ENCODE measurements around the gene FOXN1. TPM values are rescaled to one million over a fixed set of nuclear protein-coding genes. Genes with fewer than 3 reads are reported as not detected.
"Not testable (repeated sequence)": the region's sequence is repeated elsewhere in the genome, so short reads cannot be mapped to it uniquely, and the experiment has no call there.

FOXN1 gene
- total RNA-seq, 2 experiments from 2014 or later, result not detected

- intact Hi-C loops (cut with micrococcal nuclease), result no loop called here
Measured at GRCh38 chr17:28573966-28574480, 67.9 kb downstream of the FOXN1 start.

GRCh38 chr17:28574526-28574925 lies 68.4 kb downstream of the FOXN1 start:
- ChIA-PET POLR2A (interaction anchor here (1.3 to 1.6 kb wide), 2 partner anchors 16 to 38 kb away, joined by 3 to 5 read pairs; no protein-coding TSS in a partner anchor), CTCF (interaction anchor here (0.7 to 1.7 kb wide), 2 partner anchors 11 to 24 kb away, joined by 3 to 4 read pairs; no protein-coding TSS in a partner anchor)
- no peaks in the 10 kb centered on the region for H3K27me3 Mint-ChIP-seq
- DNase-seq (no peak), ATAC-seq (no peak)
- peaks cover 43% of the 10 kb centered on the region for H3K4me1 Mint-ChIP-seq (ENCODE audit: low read depth)
- no peak overlapping the region for H3K27ac Mint-ChIP-seq
- no peaks in the 10 kb centered on the region for H3K9me3 Mint-ChIP-seq
- TF ChIP-seq, protein P1, sequence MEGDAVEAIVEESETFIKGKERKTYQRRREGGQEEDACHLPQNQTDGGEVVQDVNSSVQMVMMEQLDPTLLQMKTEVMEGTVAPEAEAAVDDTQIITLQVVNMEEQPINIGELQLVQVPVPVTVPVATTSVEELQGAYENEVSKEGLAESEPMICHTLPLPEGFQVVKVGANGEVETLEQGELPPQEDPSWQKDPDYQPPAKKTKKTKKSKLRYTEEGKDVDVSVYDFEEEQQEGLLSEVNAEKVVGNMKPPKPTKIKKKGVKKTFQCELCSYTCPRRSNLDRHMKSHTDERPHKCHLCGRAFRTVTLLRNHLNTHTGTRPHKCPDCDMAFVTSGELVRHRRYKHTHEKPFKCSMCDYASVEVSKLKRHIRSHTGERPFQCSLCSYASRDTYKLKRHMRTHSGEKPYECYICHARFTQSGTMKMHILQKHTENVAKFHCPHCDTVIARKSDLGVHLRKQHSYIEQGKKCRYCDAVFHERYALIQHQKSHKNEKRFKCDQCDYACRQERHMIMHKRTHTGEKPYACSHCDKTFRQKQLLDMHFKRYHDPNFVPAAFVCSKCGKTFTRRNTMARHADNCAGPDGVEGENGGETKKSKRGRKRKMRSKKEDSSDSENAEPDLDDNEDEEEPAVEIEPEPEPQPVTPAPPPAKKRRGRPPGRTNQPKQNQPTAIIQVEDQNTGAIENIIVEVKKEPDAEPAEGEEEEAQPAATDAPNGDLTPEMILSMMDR (IDR thresholded peaks at IDR 0.05), result no peak
- intact Hi-C loops (cut with micrococcal nuclease), result no loop called here
- peaks cover 56% of the 10 kb centered on the region for H3K36me3 Mint-ChIP-seq (ENCODE audit: low read depth)
- H3K4me3 Mint-ChIP-seq, result peak overlapping the region; percentile 10

More at GRCh38 chr17:28573966-28574480, 67.9 kb downstream of the FOXN1 start:
- Mint-ChIP-seq H3K4me3 (no peak overlapping the region), H3K27ac (no peak overlapping the region), H3K36me3 (ENCODE audit: low read depth) (peaks cover 53% of the 10 kb centered on the region), H3K9me3 (no peaks in the 10 kb centered on the region), H3K4me1 (ENCODE audit: low read depth) (peaks cover 41% of the 10 kb centered on the region), H3K27me3 (no peaks in the 10 kb centered on the region)
- CTCF ChIA-PET, result interaction anchor here (1.8 kb wide), 1 partner anchor 34 kb away, joined by 4 read pairs; no protein-coding TSS in a partner anchor
- TF ChIP-seq, protein P1 (IDR thresholded peaks at IDR 0.05), result peak; percentile 7
- DNase-seq (no peak), ATAC-seq (no peak)
- POLR2A ChIA-PET, result interaction anchor here (1.3 kb wide), 1 partner anchor 37 kb away, joined by 3 read pairs; no protein-coding TSS in a partner anchor

DNA sequence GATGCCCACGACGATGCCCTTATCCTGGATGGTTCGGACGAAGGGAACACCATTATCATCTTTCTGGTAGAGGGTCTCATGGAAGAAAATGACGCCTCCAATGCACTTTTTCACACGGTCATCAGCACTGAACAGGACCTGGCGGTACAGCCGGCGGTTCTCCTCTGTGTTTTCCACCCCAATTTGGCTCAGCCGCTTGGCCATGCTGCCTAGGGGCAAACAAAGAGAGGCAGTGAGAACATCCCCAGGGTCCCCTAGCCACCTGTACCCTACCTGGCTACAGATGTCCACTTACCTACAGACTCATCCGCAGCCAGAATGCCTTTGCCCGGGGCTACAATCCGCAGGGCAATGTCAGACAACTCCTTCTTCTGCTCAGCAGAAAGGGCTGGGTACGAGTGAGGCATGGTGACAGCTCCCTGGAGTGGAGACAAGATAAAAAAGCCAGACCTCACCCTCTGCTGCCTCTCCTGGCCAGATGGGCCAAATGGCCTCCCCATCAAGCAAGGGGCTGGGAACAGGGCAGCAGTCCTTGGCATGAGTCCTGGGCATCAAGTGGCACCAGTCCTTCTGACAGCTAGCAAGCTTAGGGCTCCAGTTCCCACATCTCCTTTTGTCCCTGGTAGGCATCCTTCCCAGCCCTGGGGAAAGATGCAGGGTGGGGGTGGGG lies 69.1 kb downstream of the FOXN1 start:
- DNase-seq (peak; percentile 14), ATAC-seq (no peak)
- TF ChIP-seq, protein P1 (IDR thresholded peaks at IDR 0.05), result no peak
- ChIA-PET CTCF (interaction anchor here (0.7 to 4.4 kb wide), 8 partner anchors 10 to 57 kb away, joined by 3 to 27 read pairs (median 4); no protein-coding TSS in a partner anchor), POLR2A (interaction anchor here (1.3 to 9.1 kb wide), 4 partner anchors 17 to 68 kb away, joined by 3 to 58 read pairs (median 4); partner anchors contain the start of gene SPAG5)
- Mint-ChIP-seq H3K27me3 (no peaks in the 10 kb centered on the region), H3K4me1 (ENCODE audit: low read depth) (peaks cover 45% of the 10 kb centered on the region), H3K4me3 (no peak overlapping the region), H3K9me3 (no peaks in the 10 kb centered on the region), H3K36me3 (ENCODE audit: low read depth) (peaks cover 59% of the 10 kb centered on the region), H3K27ac (no peak overlapping the region)
- intact Hi-C loops (cut with micrococcal nuclease), result no loop called here

- H3K27ac Mint-ChIP-seq, result peak overlapping the region; percentile 47
- POLR2A ChIA-PET, result interaction anchor here (1.1 to 9.1 kb wide), 5 partner anchors 17 to 67 kb away, joined by 3 to 58 read pairs (median 5); partner anchors contain the start of gene SPAG5
- H3K27me3 Mint-ChIP-seq; intact Hi-C loops (cut with micrococcal nuclease); H3K9me3 Mint-ChIP-seq; ATAC-seq; DNase-seq: not testable (repeated sequence)
- H3K4me1 Mint-ChIP-seq (ENCODE audit: low read depth), result peaks cover 48% of the 10 kb centered on the region
- CTCF ChIA-PET, result interaction anchor here (1.0 to 4.4 kb wide), 6 partner anchors 9 to 57 kb away, joined by 3 to 27 read pairs (median 4); no protein-coding TSS in a partner anchor
- peaks cover 63% of the 10 kb centered on the region for H3K36me3 Mint-ChIP-seq (ENCODE audit: low read depth)
- peak overlapping the region; percentile 81 for H3K4me3 Mint-ChIP-seq
Measured at GRCh38 chr17:28576016-28576415, 69.9 kb downstream of the FOXN1 start.

DNA sequence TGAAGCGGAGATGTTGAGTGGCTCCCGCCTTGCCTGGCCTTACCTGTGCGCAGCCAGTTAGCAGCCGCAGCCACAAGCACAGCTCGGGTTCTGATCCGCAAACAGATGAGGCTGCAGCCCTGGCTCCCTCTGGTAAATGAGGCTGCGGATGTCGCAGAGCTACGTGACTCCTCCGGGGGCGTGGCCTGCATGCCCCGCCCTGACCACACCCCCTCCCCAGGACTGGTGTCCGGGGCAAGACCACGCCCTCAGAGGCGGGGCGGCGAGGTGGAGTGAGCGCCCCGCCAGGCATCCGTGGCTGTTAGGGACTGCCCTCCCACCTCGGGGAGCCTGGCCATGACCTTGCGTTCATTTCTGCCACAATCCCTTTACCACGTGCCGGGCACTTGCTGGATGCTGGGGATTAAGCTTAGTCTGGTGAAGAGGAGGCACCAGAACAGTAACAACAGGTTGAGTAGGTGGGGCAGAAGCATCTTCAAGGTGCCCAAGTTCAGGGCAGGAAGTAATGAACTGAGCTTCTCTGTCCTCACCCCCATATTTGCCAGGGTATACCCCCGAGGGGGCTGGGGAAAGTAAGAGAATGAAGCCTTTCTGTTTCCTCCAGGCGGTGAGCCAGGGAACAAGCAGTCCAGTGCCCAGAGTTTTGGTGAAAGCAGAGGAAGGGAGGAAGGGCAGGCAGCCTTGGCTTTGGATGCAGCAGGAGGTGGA lies 70.8 kb downstream of the FOXN1 start, which contains the start of gene ALDOC:
ALDOC (minus strand) TSS at position 138 of the 708 bp plus-strand sequence. CDS start 1,363 bp downstream, outside the sequence.
- peak within 1 kb of the TSS; percentile 93 for H3K27ac Mint-ChIP-seq
- H3K36me3 Mint-ChIP-seq (ENCODE audit: low read depth), result peaks cover 63% of the 10 kb centered on the region
- POLR2A ChIA-PET, result interaction anchor here (0.7 to 9.1 kb wide), 15 partner anchors 9 to 241 kb away, joined by 3 to 58 read pairs (median 4); partner anchors contain the start of genes BLTP2, SPAG5 and UNC119
- H3K4me1 Mint-ChIP-seq (ENCODE audit: low read depth), result peaks cover 47% of the 10 kb centered on the region
- DNase-seq, result peak; percentile 99
- ATAC-seq, result peak; percentile 98
- no peaks in the 10 kb centered on the region for H3K9me3 Mint-ChIP-seq
- TF ChIP-seq, protein P1 (IDR thresholded peaks at IDR 0.05), result no peak
- intact Hi-C loops (cut with micrococcal nuclease), result no loop called here
- CTCF ChIA-PET, result interaction anchor here (0.6 to 4.4 kb wide), 8 partner anchors 11 to 161 kb away, joined by 3 to 27 read pairs (median 4); no protein-coding TSS in a partner anchor
- H3K27me3 Mint-ChIP-seq, result no peaks in the 10 kb centered on the region
- H3K4me3 Mint-ChIP-seq, result peak within 1 kb of the TSS; percentile 81

Measured in activated CD8-positive, alpha-beta T cell treated with anti-CD3 and anti-CD28 coated beads for 36 hours (primary cell).